CD4-positive, alpha-beta T cell treated with Interferon alpha-2 for 1 hour (primary cell): ENCODE data around the gene THBD.

Source experiments
- DNase-seq, 2 donors: peaks; one replicate each; pipeline ENCODE4 v3.0.0-alpha.2; 2020 to 2022

Gene THBD

DNA sequence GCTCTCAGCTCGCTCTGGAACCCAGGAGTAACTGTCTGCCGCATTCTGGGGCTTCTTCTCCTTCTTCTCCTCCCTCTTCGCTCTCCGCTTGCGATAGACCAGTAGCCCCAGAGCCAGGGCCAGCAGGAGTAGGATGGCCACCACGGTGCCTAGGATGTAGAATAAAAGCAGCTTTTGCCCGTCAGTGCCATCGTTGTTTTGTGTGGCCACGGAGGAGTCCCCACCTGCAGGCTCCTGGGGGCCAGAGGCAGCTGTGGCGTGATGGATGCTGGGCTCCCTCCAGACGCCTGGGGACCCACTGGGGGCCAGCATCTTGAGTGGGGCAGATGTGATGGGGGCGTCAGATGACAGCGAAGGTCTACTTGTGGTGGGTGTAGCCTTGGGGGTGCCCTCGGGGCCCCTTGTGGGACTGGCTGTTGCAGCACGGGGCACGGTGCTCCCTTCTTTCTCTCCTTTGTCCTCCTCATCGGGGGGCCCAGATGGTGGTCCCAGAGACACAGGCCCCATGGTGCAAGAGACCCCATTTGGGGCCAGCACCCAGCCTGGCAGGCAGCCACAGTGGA is 34.9 kb upstream of the THBD start:
- no peak for DNase-seq

DNA sequence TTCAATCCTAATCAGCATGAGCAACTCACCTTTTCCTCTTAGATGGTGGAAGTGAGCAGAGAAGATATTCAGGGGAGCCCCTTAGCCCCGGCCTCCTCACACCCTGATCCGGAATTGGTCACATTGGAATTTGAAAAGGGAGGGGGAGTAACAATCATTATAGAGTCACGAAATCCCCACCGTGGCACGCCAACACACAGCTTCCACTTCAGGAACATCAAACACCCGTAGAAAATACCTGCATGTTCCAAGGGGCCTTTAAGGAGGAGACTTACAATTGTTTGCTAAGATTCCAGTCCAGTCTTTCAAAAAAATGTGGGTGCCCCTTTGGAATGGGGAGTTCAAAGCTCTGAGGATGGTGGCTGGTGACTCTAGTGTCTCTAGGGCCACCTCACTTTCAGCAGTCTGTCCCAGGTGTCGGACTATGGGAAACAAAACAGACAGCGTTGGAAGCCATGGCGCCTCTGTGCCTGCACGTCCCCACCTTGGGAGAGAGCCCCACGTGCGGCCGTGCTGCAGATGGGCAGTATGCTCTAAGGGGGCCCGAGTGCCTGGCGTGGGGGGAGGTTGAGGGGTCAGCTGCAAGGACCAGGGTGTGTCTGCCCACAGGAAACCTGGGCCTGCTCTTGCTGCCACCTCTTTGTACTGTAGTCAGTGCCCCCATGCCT is 34.2 kb upstream of the THBD start:
- no peak for DNase-seq

DNA sequence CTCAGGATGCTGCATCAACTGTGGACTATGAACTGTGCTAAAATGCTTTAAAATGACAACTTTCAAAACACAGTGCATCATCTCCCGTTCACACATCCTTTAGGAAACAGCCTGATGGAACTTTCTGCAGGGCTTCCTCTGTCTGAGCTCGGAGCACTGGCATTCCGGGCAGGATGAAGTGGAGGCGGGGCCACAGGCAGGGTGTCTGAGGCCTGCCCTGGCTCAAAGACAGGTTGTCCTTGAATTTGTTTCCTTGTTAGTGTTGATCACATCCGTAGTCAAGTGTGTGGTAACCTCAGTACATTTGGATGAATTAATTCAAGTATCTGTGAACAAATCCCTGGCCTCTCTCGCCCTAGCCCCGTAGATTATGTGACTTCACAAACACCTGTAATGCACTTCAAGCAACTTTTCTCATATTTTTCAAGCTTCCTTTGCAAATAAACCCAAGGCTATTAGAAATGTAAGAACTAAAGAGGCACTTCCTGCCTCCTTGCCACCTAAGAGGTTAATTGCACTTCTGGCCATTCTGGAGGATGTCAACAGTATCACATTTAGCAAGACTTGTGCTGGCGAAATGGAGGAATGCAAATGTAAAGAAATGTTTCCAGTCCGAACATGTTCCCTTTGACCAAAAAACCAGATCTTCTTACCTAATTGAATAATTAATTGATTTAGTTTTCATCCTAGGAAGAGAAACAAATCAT is 33.5 kb upstream of the THBD start:
- DNase-seq, result no peak

DNA sequence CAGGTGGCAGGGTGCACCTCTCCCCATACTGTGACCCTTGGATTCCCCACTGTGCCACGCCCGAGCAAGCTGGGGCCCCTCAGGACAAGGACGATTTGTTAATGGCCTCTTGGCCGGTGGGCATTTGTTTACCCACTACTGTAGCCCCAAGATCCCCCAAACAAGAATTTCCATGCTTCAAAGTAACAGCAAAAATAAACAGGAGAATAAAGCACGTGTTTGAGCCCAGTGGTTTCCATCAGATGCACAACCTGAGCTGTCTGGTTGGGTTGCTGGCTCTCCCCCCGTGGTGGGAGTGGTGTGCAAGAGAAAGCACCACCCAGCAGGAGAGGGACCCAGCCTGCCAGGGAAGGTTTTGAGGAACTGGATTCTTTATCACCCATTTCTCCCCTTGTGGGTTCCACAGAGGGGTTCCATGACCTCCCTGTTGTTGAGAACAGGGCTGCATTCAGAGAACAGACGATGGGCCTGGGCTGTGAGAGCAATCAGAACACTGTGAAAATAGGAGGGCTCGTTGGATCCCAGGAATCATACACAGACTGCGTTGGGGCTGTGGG is 31.9 kb upstream of the THBD start:
- DNase-seq, result no peak

DNA sequence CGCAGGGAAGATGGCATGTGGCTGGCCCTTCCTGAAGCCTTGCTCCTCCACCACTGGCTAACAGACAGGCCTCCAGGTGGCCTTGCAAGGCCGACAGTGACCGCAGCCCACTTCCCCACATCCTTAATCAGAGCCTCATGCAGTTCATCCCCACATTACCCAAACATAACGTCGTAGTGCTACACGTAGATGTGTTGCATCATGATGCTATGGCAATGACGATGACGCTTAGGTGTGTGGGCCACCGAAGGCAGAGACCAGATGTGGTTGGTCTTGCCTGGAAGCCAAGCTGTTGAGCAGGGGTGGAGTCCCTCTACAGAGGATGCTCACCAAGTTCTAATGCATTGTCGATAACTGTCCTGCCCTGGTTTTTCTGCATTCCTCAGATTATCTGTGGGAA is 31.0 kb upstream of the THBD start:
- DNase-seq, result no peak

DNA sequence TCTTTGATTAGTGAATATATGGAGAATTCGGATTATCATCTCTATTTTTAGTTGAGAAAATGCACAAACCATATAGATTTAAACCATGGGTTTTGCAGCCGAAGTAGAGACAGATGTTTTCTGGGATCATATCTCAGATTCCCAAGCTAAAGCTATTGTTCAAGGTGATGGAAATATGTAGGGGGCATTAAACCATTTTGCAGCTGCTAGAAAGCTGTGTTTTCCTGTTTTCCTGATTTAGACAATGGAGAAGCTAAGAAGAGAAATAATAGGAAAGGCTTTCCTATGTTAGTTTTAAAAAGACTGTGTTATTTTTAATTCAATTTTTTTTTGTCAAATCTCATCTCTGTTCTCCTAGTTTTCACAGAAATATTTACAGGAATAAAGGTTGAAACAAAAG is 30.5 kb upstream of the THBD start:
- DNase-seq, result no peak

DNA sequence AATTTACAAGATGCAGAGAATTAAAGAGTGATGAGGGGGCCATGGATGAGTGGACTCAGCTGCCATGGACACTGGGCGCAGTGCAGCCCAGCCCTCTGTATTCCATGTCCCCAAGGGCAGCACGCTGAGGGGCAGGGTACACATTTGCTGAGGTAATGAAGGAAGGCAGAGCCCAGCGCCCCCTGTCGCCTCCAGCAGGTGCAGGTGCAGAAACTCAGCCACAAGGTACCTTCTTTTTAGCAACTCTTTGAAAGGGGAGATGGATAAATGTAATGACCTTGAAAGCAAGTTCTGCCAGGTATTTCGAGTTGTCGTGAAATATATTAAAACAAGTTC is 29.5 kb upstream of the THBD start:
- DNase-seq, result no peak

DNA sequence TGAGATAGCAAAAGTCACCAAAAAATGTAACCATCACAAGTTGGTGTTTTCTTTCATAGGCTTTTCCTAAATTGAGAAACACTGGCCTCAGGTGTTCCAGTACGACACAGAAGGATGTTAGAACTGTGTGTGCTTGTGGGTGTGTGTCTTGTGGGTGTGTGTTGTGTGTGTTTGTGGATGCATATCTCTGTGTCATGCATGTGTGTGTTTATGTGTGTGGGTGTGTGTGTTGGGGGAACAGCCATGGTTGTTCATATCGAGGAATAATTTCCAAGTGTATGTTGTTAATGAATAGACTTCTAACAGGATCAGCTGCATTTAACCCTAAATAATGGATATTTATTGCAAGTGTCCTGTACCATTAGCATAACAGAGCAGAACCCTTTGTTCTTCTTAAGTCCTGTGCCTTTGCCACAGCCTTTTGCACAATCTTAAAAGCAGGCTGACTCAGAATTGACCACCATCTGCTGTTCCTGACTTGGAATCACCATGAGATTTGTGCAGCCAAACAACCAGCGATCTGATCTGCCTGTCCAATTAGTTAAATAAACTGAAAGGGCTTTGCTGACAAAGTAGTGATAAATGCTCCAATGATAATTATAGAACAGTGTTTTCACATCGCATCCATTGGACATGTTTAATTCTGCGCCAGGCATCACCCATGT is 29.0 kb upstream of the THBD start:
- no peak for DNase-seq

DNA sequence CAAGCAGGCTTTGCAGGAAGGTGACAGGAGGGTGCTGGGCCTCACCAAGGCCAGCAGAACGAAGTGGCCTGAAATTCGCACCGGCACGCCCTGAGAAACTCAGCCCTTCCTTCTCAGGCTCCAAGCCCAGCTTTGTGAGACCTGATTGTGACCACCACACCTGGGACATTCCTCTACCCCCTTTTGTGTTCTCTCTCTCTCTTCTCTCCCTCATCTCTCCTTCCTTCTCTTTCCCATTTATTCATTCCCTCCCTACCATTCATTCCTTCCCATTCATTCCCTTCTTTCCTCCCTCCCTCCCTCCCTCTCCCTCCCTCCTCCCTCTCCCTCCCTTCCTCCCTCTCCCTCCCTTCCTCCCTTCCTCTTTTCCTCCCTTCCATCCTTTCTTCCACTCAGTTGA is 27.8 kb upstream of the THBD start:
- no peak for DNase-seq

DNA sequence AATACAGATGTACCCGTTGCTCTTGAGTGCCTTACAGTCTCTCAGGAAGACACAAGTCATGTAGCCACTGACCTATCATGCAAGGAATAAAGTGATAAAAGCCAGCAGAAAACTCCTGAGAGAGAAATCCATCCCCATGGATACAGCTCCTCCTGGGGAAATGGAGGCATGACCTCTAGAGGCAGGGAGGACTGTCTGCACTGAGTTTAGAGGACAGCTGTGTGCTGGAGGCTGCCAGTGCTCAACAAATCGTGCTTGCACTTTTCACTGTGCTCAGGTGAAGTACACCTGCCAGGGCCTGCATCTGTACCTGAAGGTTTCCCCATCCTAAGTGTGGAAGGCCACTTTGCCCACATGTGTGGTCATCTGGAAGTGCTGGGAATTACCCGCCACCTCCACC is 24.6 kb upstream of the THBD start:
- no peak for DNase-seq

DNA sequence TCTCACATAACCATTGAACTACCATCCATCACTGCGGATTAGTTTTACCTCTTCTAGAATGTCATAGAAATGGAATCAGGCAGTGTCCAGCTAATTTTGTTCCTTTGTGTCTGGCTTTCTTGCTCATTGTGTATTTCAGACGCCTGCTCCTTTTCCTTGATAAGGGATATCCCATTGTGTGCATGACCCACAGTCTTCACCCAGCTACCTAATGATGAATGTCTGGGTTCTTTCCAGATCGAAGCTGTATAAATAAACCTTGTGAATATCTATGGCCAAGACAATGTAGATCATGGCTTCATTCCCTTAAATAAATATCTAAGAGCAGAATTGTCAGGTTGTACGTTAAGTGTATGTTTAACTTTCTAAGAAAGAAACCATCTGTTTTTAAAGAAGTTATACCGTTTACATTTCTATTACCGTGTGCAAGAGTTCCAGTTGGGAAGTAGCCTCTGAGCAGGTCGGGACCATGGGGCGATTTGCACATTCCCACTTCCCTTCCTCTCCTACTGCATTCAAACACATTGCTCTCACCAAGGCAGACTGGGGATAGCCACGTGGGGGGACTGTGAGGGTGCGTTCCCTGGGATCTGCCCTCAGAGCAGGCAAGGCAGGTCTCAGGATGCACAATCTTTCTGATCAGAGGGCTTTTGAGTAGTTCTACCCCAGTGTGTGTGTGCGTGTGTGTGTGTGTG is 23.6 kb upstream of the THBD start:
- DNase-seq, result no peak

DNA sequence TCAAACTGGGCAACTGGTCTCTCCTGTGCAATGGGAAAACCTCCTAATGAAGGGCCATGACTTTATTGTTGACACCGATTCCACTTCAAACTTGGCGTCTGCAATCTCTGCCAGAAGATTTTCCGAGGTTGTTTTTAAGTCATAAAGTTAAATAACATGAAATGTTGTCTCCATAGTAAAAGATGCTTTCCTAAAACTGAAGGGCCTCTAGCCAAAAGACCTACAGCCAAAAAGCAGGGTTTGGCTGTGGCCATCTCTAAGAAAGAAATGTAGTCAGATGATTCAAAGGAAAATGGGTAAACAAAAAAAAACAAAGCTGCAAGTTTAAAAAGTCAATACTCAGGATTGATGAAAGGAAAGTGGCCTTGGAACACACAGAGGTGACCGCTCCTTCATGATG is 22.5 kb upstream of the THBD start:
- DNase-seq, result no peak

DNA sequence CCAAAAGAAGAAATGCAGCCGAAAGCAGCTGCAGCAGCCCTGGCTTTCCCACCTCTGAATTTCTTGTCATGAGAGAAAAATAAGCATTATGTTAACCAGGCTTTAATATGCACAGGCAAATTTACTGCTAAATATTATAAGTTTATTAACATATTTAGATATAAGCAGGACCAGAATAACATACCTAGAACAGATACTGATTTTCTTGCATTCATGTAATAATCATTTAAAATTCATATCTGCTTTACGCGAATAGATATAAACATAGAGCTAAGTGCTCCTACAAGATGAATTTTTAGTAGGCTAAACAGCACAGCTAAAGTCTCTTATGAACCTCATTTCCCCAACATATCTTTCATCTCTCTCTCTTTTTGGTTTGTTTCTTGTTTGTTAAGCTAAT is 21.9 kb upstream of the THBD start:
- no peak for DNase-seq

DNA sequence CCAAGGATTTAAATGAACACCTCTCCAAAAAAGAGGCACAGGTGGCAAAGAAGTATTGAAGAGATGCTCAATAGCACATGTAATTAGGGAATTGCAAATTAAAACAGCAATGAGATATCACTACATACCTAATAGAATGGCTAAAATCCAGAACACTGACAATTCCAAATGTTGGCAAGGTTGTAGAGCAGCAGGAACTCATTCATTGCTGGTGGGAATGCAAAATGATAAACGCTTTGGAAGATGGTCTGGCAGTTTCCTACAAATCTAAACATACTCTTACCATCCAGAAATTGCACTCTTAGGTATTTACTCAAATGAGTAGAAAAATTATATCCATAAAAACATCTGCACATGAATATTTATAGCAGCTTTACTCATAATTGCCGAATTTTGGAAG is 19.6 kb upstream of the THBD start:
- DNase-seq, result no peak

DNA sequence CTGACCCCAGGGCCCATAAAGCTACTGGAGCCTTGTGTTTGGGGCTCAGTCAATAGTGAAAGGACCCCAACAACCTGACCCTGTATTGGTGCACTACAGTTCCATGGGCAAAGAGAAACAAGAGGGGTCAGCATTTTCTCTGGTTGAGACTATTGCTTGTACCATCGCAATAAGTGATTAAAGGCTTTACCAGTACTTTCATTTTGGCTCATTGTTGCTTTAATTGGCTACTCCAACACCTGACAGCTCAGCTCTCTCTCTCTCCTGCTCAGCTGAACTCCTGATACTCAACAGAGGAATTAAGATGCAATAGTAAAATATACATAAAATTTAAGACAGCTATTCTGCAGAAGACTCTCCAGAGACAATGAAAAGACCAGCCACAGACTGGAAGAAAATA is 18.8 kb upstream of the THBD start:
- no peak for DNase-seq

DNA sequence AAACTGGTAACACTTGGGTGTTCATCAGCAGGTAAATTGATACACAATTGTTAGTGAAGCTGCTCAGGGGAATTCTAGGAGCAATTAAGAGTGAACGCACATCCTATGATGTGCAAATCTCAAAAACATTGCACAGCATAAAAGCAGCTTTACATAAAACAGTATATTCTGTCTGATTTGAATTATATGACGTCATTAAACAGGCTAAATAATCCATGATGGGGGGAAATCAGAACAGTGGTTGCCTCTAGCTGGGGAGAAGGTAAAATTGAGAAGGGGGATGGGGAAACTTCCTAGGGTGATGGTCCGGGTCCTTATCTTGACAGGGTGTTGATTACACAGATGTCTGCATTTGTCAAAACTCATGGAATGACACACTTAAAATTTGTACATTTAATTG is 17.3 kb upstream of the THBD start:
- no peak for DNase-seq

DNA sequence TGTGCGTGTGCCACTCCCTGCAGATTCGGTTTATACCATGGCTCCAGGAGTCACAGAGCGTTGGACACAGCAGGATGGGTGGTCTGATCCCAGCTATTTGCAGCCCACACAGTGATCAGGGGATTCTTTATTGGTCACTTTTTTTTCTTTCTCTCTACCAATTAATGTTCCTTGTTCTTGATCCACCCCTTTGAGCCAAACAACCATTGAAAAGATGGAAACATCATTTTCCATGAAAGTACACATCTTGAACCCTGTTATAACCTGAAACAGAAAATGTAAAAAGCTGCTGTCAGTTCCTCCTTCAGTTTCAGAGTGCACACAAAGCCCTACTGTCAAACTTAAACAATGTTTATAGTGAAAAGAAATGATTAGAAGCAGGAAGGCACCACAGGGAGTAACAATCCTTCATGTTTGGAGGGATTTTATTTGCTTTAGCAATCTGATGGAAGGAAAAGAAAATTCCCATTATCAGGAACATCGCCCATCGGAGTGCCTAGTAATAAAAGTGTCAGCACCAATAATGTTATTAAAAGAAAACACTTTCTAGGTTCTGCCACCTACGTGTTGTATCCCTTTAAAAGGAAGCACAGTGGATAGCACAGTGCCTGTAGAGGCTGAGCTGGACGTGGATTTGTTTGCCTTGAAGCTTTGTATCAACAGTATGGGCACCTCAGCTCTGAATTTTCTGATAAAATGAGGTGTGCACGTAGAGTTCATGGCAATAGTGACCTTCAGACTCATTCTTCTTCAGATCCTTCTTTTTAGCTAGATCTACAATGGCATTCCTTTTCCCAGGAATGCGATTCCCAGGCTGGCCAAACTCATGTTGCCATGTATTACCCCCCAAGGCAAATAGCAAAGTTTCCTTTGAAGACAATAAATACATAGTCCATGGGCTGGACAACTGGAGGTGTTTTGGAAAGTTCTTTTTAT is 16.1 kb upstream of the THBD start:
- no peak for DNase-seq

DNA sequence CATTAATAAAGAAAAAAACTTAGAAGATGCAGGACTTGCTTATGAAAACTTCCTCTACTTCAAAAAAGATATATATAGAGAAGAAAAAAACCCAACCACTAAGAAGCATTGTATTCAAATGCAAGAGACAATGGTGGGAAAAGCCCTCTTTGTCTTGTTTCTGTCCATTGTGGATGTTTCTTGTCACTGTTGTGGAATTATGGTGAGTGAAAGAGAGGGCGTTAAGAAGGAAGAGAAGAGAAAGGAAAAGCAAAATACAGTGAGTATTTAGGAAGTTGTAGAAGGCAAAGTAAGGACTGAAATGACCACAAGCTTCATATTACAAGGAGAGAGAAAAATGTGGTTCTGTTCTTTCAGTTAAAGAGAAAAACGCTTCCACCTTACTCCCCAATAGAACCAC is 14.1 kb upstream of the THBD start:
- DNase-seq, result no peak

DNA sequence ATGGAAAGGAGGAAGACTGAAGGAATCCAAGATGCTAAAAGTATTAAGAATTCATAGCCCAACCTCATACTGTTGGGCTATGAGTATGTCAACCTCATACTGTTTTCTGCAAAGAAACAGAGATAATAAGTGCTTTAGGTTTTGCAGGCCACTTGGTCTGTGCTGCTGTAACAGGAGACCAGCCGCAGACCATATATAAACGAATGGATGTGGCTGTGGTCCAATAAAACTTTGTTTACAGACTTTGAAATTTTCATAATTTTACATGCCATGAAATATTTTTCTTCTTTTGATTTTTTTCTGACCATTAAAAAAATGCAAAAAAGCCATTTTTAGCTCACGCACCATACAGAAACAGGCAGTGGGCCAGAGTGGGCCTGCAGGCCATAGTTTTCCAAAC is 13.7 kb upstream of the THBD start:
- no peak for DNase-seq

DNA sequence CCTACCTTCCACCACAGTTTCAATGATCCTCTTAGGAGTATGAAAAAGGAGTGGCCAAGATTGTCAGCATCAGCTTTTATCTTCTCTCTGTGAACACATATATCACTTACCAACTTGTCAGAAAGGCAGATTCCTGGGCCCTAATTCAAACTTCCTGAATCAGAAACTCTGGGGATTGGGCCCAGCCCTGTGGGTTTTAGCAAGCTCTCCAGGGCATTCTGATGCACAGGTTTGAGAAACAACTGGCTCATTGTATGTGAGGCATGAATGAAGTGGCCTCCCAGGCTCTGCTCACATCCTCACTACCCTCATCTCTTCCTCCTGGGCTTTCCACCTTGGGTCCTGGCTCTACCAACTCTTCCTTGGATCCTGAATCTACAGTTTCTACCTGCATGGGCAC is 13.2 kb upstream of the THBD start:
- DNase-seq, result no peak

DNA sequence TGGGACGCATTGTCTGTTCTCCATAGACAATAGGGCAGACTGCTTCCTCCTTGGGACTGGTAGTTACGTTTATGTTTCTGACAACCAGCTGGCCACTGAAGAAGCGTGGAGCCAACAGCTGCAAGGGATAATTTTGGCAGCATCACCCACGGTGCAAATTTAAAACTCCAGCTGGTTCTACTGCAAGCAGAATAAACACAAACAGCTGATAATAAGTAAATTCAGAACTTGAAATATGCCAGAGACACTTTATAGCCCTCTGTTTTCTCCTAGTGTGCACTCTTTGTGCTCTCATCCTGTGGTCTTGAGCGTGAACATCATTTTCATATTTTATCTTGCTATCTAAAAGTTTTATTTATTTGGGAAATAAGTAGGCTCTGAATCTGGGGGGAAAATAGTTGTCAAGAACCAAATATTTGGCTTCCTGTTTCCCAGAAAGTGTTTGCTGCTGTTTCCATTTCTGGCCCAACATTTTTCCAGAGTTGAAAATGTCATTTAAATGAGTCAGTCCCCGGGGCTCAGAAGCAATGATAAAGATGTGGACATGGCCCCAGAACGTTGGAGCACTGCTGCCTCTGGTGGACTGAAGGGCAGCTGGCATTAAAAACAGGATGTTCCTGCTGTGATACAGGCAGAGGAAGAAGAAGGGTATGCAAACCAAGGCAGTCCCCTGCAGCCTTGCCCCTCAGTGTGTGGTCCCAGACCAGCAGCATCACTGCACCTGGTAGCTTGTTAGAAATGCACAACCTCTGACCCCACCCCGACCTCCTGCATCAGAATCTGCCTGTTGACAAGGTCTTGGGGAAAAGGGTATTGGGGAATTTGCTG is 12.5 kb upstream of the THBD start:
- DNase-seq, result no peak
